ENCODE results near the gene AFAP1L2.

GRCh38 chr10:114437473-114438292, 33.4 kb upstream of the AFAP1L2 start:
- TF ChIP-seq, protein P1, sequence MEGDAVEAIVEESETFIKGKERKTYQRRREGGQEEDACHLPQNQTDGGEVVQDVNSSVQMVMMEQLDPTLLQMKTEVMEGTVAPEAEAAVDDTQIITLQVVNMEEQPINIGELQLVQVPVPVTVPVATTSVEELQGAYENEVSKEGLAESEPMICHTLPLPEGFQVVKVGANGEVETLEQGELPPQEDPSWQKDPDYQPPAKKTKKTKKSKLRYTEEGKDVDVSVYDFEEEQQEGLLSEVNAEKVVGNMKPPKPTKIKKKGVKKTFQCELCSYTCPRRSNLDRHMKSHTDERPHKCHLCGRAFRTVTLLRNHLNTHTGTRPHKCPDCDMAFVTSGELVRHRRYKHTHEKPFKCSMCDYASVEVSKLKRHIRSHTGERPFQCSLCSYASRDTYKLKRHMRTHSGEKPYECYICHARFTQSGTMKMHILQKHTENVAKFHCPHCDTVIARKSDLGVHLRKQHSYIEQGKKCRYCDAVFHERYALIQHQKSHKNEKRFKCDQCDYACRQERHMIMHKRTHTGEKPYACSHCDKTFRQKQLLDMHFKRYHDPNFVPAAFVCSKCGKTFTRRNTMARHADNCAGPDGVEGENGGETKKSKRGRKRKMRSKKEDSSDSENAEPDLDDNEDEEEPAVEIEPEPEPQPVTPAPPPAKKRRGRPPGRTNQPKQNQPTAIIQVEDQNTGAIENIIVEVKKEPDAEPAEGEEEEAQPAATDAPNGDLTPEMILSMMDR (IDR thresholded peaks at IDR 0.05), result peak; percentile 18 to 31 (median 26)
- TF ChIP-seq POLR2A (IDR thresholded peaks at IDR 0.05), result no peak

All from right lobe of liver (tissue), 4 donors.